Heart left ventricle (tissue), 16 donors: ENCODE measurements around the gene USP46. TPM values are rescaled to one million over a fixed set of nuclear protein-coding genes. Genes with fewer than 3 reads are reported as not detected.

ENCODE experiments used
- ATAC-seq, 4 donors: fragments of 200-7000 bp; cut with Tn5 transposase; one replicate each; pipeline ENCODE4 v1.9.1; 2020 to 2022; ENCODE audit warnings: moderate library complexity in 4 of 4, mild to moderate bottlenecking in 3 of 4, moderate number of reproducible peaks in 1 of 4
- DNase-seq, 5 donors: peaks; one replicate each; pipeline ENCODE4 v3.0.0-alpha.2; 2020
- H3K27ac ChIP-seq, 12 donors: fragments of 200-600 bp; sonication (generic) in 4 of 12; one replicate each; pipeline versions ENCODE4 v1.5.0 to v1.8.0; 2016 to 2022; ENCODE audit warnings: mild to moderate bottlenecking in 2 of 12
- H3K27me3 ChIP-seq, 9 donors: fragments of 200-600 bp; sonication (generic) in 2 of 9; one replicate each; pipeline versions ENCODE4 v1.5.1 to v1.8.0; 2016 to 2022; ENCODE audit warnings: mild to moderate bottlenecking in 3 of 9
- H3K36me3 ChIP-seq, 9 donors: fragments of 200-600 bp; sonication (generic) in 2 of 9; one replicate each; pipeline versions ENCODE4 v1.5.0 to v1.8.0; 2018 to 2022; ENCODE audit warnings: mild to moderate bottlenecking in 2 of 9
- H3K4me1 ChIP-seq, 12 donors: fragments of 200-600 bp; sonication (generic) in 4 of 12; one replicate each; pipeline versions ENCODE4 v1.5.0 to v1.8.0; 2016 to 2022; ENCODE audit warnings: mild to moderate bottlenecking in 3 of 12
- H3K4me3 ChIP-seq, 12 donors: fragments of 200-600 bp; sonication (generic) in 4 of 12; one replicate each; pipeline versions ENCODE4 v1.5.0 to v1.8.0; 2017 to 2022; ENCODE audit warnings: mild to moderate bottlenecking in 9 of 12, moderate library complexity in 4 of 12
- H3K9me3 ChIP-seq, 12 donors: fragments of 200-600 bp; sonication (generic) in 4 of 12; one replicate each; pipeline versions ENCODE4 v1.5.0 to v1.8.0; 2016 to 2022; ENCODE audit warnings: mild to moderate bottlenecking in 1 of 12
- POLR2A ChIP-seq, 2 donors: fragments of 450-650 bp; IDR thresholded peaks; one replicate each; pipeline ENCODE4 v1.6.1; 2017; ENCODE audit warnings: antibody characterized with exemption in 2 of 2, mild to moderate bottlenecking in 2 of 2, moderate library complexity in 2 of 2
- WGBS, 4 donors: extraction: QIAGEN DNeasy Blood & Tissue Kit in 2 of 4; methylation state at CpG; one replicate each; pipeline versions ENCODE4 v1.1.5 to v1.1.7; 2013 to 2018; 5-methylcytosine and 5-hydroxymethylcytosine counted together
- intact Hi-C, 10 donors: fragments of 100-400 bp; cut with DNase I; formaldehyde crosslinking; loops; one replicate each; pipeline versions ENCODE4 v1.11.1 to v1.14.2; 2022
- polyA plus RNA-seq, 2 donors: library from polyadenylated mRNA; stranded (reverse); fragments of 200-250 nt; gene quantifications; one replicate each; pipeline ENCODE4 v1.2.3, GENCODE V29; 2013
- total RNA-seq, 9 donors: library from RNA; depleted of rRNA in 2 of 9; stranded (reverse); fragments of >200 nt in 2 of 9; fragmentation: NEBNext Ultra II Directional in 3 of 9; extraction: Animal tissue kit (Norgen Biotek cat#: 25700) in 3 of 9; gene quantifications; one replicate each; pipeline versions ENCODE4 v1.1.0 to v1.2.4, GENCODE V29; 2016 to 2023
- TF ChIP-seq, protein P1 (sequence below), 12 donors: fragments of 200-600 bp; sonication (generic) in 4 of 12; IDR thresholded peaks; one replicate each; pipeline versions ENCODE4 v1.5.0 to v1.8.0; 2018 to 2022; ENCODE audit warnings: antibody characterized with exemption in 12 of 12, mild to moderate bottlenecking in 5 of 12
- donor health status: ischemic (EF 13 %, LVEDD 7.1; RV severe dilation, severe dysfunction).
- donor health status: healthy with polysubstance abuse.
- donor health status: DM: no; HTN: yes; CAD: no.
- donor health status: DM: no; HTN: no; CAD: no.
- donor health status: ischemic (EF 25% LVEDD 6.9; RV normal size, moderate dysfunction).
- donor health status: ischemic (EF 25% LVEDD 5.7; RV mildly dilated, moderate dysfunction).
- donor health status: healthy.
- donor health status: DM: yes; HTN: yes; CAD: no.
- donor health status: ischemic (EF 35%, LVEDD 5.7; RV mildly dilated, moderate dysfunction).
- donor health status: nonischemic (EF 11% LVEDD 7.7; RV severe dilation, severe dysfunction).
- donor health status: DM: yes; HTN: yes; CAD: no.
- donor health status: PGD.
- donor health status: ischemic (EF 29% LVEDD 5.4; RV normal size, mild dysfunction).
- donor health status: nonischemic (EF 23%, LVEDD 6.1; RV moderate dilation, normal function).

The USP46 gene
- total and polyA plus RNA-seq, 11 donors = 6.1 to 111 (median 62.9) TPM

DNA sequence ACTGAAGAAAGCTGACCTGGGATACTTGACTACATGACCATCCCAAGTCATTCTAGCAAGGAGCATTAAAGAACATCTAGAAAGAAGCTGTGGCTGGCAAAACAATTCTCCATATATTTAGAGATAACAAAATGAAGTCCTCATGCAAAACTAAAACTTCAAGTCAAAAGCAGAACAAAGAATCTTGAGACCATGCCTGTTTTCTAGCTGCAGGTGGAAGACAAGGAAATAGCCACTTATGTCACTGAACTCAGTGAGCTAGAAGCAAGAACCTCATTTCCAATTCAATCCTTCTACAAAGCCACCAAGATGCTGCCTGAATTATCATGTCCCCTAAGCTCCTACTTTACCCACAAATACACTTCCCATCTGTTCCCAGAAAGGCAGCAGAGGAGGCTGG, 13.8 kb downstream of the USP46 start:
- Histone ChIP-seq H3K27ac (no peak overlapping the region), H3K4me3 (no peak overlapping the region), H3K36me3 (no peaks in the 10 kb centered on the region), H3K9me3 (no peaks in the 10 kb centered on the region), H3K27me3 (no peaks in the 10 kb centered on the region), H3K4me1 (peaks cover 2 to 86% (median 49%) of the 10 kb centered on the region in 12 donors)
- ATAC-seq (no peak), DNase-seq (no peak)
- TF ChIP-seq, protein P1, sequence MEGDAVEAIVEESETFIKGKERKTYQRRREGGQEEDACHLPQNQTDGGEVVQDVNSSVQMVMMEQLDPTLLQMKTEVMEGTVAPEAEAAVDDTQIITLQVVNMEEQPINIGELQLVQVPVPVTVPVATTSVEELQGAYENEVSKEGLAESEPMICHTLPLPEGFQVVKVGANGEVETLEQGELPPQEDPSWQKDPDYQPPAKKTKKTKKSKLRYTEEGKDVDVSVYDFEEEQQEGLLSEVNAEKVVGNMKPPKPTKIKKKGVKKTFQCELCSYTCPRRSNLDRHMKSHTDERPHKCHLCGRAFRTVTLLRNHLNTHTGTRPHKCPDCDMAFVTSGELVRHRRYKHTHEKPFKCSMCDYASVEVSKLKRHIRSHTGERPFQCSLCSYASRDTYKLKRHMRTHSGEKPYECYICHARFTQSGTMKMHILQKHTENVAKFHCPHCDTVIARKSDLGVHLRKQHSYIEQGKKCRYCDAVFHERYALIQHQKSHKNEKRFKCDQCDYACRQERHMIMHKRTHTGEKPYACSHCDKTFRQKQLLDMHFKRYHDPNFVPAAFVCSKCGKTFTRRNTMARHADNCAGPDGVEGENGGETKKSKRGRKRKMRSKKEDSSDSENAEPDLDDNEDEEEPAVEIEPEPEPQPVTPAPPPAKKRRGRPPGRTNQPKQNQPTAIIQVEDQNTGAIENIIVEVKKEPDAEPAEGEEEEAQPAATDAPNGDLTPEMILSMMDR (IDR thresholded peaks at IDR 0.05) = no peak
- TF ChIP-seq POLR2A (IDR thresholded peaks at IDR 0.05) = no peak
- intact Hi-C loops = no loop called here

DNA sequence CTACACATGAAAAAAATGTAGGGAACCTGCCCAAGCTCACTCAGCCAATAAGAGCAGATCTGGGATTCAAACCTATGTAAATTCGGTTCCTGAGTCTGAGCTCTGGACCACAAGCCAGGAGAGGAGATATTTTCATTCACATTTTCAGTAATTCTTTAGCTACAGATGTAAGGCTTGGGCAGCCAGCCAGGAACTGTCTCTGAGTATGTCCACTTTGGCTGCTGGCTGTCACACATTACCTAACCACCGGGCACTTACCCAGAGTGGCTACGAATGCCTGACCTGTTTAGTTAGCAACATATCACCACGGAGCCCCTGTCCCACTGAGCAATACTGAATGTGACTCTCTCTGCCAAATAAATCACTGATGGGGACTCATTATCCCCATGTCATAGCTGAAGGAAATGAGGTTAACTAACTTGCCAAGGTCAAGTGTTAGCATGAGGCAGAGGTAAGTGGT, 15.3 kb downstream of the USP46 start:
- 15 to 19% (median 18%) methylated on average over 4 of the region's 4 CpGs for WGBS, 4 donors

GRCh38 chr4:52643190-52643589, 15.9 kb downstream of the USP46 start:
- no peaks in the 10 kb centered on the region for H3K27me3 ChIP-seq
- 64 to 88% (median 81%) methylated on average over 2 of the region's 2 CpGs for WGBS, 4 donors
- H3K9me3 ChIP-seq = no peaks in the 10 kb centered on the region
- intact Hi-C loops = loop anchor here in 1 of 10 donors (5.0 kb wide), 1 partner anchor 219 kb away; the partner anchor contains the start of gene RASL11B
- H3K27ac ChIP-seq = peak overlapping the region in 7 of 12 donors; percentile 9 to 75 (median 54)
- no peak for ATAC-seq
- no peak overlapping the region for H3K4me3 ChIP-seq
- TF ChIP-seq POLR2A (IDR thresholded peaks at IDR 0.05) = no peak
- TF ChIP-seq, protein P1 (IDR thresholded peaks at IDR 0.05) = no peak
- no peak for DNase-seq
- no peaks in the 10 kb centered on the region for H3K36me3 ChIP-seq
- H3K4me1 ChIP-seq = peaks cover 2 to 91% (median 50%) of the 10 kb centered on the region in 12 donors

More for the DNA sequence above, 15.3 kb downstream of the USP46 start:
- Histone ChIP-seq H3K36me3 (no peaks in the 10 kb centered on the region), H3K4me3 (no peak overlapping the region), H3K27me3 (no peaks in the 10 kb centered on the region), H3K27ac (peak overlapping the region in 10 of 12 donors; percentile 9 to 75 (median 50)), H3K4me1 (peaks cover 2 to 94% (median 50%) of the 10 kb centered on the region in 12 donors), H3K9me3 (no peaks in the 10 kb centered on the region)
- DNase-seq (peak; percentile 74 to 93 (median 85)), ATAC-seq (peak; percentile 88 to 94 (median 93))
- TF ChIP-seq, protein P1 (IDR thresholded peaks at IDR 0.05) = no peak
- TF ChIP-seq POLR2A (IDR thresholded peaks at IDR 0.05) = no peak
- intact Hi-C loops = loop anchor here in 1 of 10 donors (5.0 kb wide), 1 partner anchor 218 kb away; the partner anchor contains the start of gene RASL11B

- no peak overlapping the region for H3K4me3 ChIP-seq
- intact Hi-C loops = loop anchor here in 1 of 10 donors (5.0 kb wide), 1 partner anchor 220 kb away; the partner anchor contains the start of gene RASL11B
- no peaks in the 10 kb centered on the region for H3K27me3 ChIP-seq
- peak overlapping the region in 8 of 12 donors; percentile 14 to 77 (median 51) for H3K27ac ChIP-seq
- no peaks in the 10 kb centered on the region for H3K36me3 ChIP-seq
- H3K9me3 ChIP-seq = no peaks in the 10 kb centered on the region
- 53 to 73% (median 62%) methylated on average over 3 of the region's 3 CpGs for WGBS, 4 donors
- ATAC-seq (no peak), DNase-seq (no peak)
- TF ChIP-seq POLR2A (IDR thresholded peaks at IDR 0.05) = no peak
- TF ChIP-seq, protein P1 (IDR thresholded peaks at IDR 0.05) = no peak
- H3K4me1 ChIP-seq = peaks cover 2 to 87% (median 47%) of the 10 kb centered on the region in 12 donors
Observed at GRCh38 chr4:52641854-52642563, 17.1 kb downstream of the USP46 start.
